ENCODE results near the gene SLC66A1. TPM values are rescaled to one million over a fixed set of nuclear protein-coding genes. Genes with fewer than 3 reads are reported as not detected.

Gene SLC66A1
- total and polyA plus RNA-seq, 5 experiments from 2014 or later: 3.1 to 6.4 (median 4.3) TPM

DNA sequence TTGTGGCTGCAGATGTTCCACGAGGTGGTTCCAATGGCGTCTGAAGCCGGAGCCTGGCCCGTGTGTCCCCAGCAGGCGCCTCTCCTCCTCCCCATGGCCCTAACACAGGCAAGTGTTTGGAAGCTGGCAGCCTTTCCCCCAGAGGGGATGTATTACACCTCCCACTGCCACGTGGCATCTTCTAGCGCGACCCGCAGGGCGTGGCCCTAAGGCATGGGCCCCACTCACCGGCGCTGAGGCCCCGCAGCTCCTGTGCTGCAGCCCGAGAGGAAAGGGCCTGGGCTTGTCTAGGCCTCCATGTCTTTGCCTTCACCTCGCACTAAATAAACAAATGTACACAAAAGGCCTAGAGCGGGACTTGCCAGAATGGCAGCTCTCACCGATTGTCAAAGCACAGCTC is 37.9 kb downstream of the SLC66A1 start:
- Mint-ChIP-seq H3K4me1 (peaks cover 0 to 8% (median 1%) of the 10 kb centered on the region in 4 donors), H3K9me3 (peaks cover 0 to 2% (median 0%) of the 10 kb centered on the region in 9 donors), H3K27ac (peak overlapping the region in 4 of 10 donors; percentile 40 to 74 (median 70)), H3K27me3 (no peaks in the 10 kb centered on the region), H3K36me3 (peaks cover 0 to 67% (median 13%) of the 10 kb centered on the region in 3 donors), H3K4me3 (peak overlapping the region in 1 of 10 donors; percentile 36)
- DNase-seq (no peak), ATAC-seq (no peak)
- POLR2A ChIA-PET: no interaction called here

- peak overlapping the region in 4 of 10 donors; percentile 53 to 74 (median 70) for H3K27ac Mint-ChIP-seq
- POLR2A ChIA-PET: no interaction called here
- H3K27me3 Mint-ChIP-seq: no peaks in the 10 kb centered on the region
- no peak for DNase-seq
- H3K9me3 Mint-ChIP-seq: peaks cover 0 to 2% (median 0%) of the 10 kb centered on the region in 9 donors
- ATAC-seq: no peak
- H3K4me1 Mint-ChIP-seq: peaks cover 0 to 8% (median 1%) of the 10 kb centered on the region in 4 donors
- H3K36me3 Mint-ChIP-seq: peaks cover 0 to 69% (median 17%) of the 10 kb centered on the region in 3 donors
- H3K4me3 Mint-ChIP-seq: peak overlapping the region in 1 of 10 donors; percentile 36
These were observed 38.4 kb downstream of the SLC66A1 start for GRCh38 chr1:19350566-19350965.

DNA sequence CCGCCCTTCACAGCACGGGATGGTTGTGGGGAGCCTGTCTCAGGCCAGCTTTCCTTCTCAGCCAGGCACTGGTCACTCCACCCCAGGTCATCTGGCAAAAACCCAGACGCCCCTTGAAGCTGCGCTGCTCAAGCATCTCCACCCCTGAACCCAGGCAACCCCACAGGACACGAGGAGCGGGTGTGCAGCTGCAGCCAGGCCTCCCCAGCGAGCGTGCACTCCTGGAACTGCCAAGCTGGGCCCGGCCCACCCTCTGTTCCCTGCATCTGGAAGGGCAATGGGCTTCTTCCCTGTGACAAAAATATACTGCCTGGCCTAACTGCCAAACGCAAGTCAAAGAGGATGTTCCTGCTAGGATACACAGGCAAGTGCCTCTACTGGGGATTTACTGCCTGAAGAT is 39.7 kb downstream of the SLC66A1 start:
- Mint-ChIP-seq H3K36me3 (peaks cover 0 to 71% (median 25%) of the 10 kb centered on the region in 3 donors), H3K27ac (peak overlapping the region in 2 of 10 donors; percentile 52 to 62), H3K4me1 (peaks cover 0 to 7% (median 1%) of the 10 kb centered on the region in 4 donors), H3K27me3 (no peaks in the 10 kb centered on the region), H3K4me3 (no peak overlapping the region), H3K9me3 (peaks cover 0 to 2% (median 0%) of the 10 kb centered on the region in 9 donors)
- DNase-seq (no peak), ATAC-seq (no peak)
- POLR2A ChIA-PET: no interaction called here

- no peak overlapping the region for H3K4me3 Mint-ChIP-seq
- ATAC-seq: no peak
These were observed 40.7 kb downstream of the SLC66A1 start for GRCh38 chr1:19352839-19353238.

GRCh38 chr1:19353596-19353995 is 41.5 kb downstream of the SLC66A1 start:
- H3K27me3 Mint-ChIP-seq: no peaks in the 10 kb centered on the region
- ATAC-seq (no peak), DNase-seq (no peak)
- POLR2A ChIA-PET: no interaction called here
- H3K4me1 Mint-ChIP-seq: peaks cover 0 to 6% (median 1%) of the 10 kb centered on the region in 4 donors
- H3K27ac Mint-ChIP-seq: peak overlapping the region in 5 of 10 donors; percentile 14 to 80 (median 65)
- no peak overlapping the region for H3K4me3 Mint-ChIP-seq
- H3K36me3 Mint-ChIP-seq: peaks cover 0 to 82% (median 25%) of the 10 kb centered on the region in 3 donors
- peaks cover 0 to 2% (median 0%) of the 10 kb centered on the region in 9 donors for H3K9me3 Mint-ChIP-seq

More at GRCh38 chr1:19352839-19353238, 40.7 kb downstream of the SLC66A1 start:
- peaks cover 0 to 78% (median 25%) of the 10 kb centered on the region in 3 donors for H3K36me3 Mint-ChIP-seq
- peaks cover 0 to 3% (median 1%) of the 10 kb centered on the region in 4 donors for H3K4me1 Mint-ChIP-seq
- H3K27me3 Mint-ChIP-seq: no peaks in the 10 kb centered on the region
- no peak for DNase-seq
- POLR2A ChIA-PET: no interaction called here
- peak overlapping the region in 1 of 10 donors; percentile 80 for H3K27ac Mint-ChIP-seq
- peaks cover 0 to 2% (median 0%) of the 10 kb centered on the region in 9 donors for H3K9me3 Mint-ChIP-seq

DNA sequence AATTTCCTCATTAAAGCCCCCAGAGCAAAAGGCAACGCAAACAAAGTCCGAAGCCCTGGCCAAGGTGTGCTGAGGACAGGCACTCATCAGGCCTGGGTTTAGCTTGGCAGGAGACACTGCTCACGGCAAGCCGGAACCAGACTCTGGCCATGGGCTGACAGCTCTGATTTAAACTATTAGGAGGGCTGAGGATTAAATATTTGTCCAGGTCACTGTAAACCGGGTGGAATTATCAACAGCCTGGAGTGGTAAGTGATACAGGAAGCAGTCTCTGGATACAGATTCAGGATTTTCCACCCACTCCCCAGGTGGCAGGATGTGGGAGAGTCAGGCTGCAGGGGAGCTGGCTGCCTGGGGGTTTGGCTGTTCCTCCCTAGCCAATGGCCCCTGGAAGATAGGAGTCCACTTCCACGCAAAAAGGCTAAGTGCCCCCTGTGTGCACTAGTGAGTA is 42.4 kb downstream of the SLC66A1 start:
- POLR2A ChIA-PET: no interaction called here
- peaks cover 0 to 13% (median 5%) of the 10 kb centered on the region in 4 donors for H3K4me1 Mint-ChIP-seq
- H3K4me3 Mint-ChIP-seq: no peak overlapping the region
- ATAC-seq: no peak
- peaks cover 0 to 2% (median 0%) of the 10 kb centered on the region in 9 donors for H3K9me3 Mint-ChIP-seq
- H3K27me3 Mint-ChIP-seq: no peaks in the 10 kb centered on the region
- H3K36me3 Mint-ChIP-seq: peaks cover 0 to 74% (median 25%) of the 10 kb centered on the region in 3 donors
- DNase-seq: no peak
- peak overlapping the region in 1 of 10 donors; percentile 62 for H3K27ac Mint-ChIP-seq

DNA sequence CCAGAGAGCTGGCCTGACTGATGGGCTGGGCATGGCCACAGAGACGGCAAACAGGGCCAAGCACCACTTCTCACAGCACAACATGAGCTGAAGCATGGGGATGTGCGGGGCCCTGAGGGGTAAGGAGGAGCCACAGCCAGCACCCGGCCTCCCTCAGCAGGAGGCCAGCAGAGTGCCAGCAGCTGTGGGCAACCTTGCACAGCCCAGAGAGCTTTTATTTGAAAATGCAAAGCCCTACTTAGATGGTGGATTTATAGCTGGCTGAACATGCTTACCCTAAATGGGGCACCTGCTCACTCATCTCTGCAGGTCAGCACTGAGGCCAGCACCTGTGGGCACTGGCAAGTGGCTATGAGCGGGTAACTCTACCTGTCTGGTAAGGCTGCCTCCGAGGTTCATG is 44.1 kb downstream of the SLC66A1 start:
- POLR2A ChIA-PET: no interaction called here
- H3K4me3 Mint-ChIP-seq: no peak overlapping the region
- no peak for DNase-seq
- no peaks in the 10 kb centered on the region for H3K27me3 Mint-ChIP-seq
- H3K36me3 Mint-ChIP-seq: peaks cover 0 to 64% (median 20%) of the 10 kb centered on the region in 3 donors
- peak overlapping the region in 2 of 10 donors; percentile 53 to 67 for H3K27ac Mint-ChIP-seq
- no peak for ATAC-seq
- H3K9me3 Mint-ChIP-seq: peaks cover 0 to 2% (median 0%) of the 10 kb centered on the region in 9 donors
- peaks cover 9 to 30% (median 22%) of the 10 kb centered on the region in 4 donors for H3K4me1 Mint-ChIP-seq

DNA sequence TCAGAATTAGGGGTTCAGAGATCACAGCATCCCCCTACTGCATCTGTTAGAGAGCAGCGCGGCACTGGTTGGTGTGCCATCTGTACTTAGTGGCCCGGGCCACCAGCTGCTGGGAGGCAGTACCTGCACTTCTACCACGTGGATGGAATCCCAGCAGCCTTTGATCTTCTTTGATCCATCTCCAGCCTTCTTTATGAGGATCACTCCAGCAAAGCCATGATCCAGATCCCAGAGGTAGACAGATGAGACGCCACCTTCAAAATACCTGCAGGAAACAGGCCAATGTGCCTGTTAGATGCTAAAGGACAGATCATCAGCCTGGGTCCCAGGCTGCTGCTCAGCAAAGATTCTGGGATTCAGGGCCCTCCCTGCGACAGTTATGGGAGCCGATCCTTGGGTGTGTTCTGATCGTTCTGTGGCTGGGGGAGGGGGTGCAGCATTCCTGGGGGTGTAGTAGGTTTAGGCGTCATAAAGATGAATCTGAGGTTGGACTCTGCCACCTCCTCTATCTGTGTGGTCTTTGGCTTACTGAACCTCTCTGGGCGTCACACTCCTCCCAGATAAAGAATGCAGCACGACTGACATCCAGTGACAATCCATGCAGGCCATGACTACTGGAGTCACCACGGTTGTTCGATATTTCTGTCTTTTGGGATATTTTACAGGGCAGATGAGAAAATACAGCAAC is 45.3 kb downstream of the SLC66A1 start:
- Mint-ChIP-seq H3K9me3 (peaks cover 0 to 2% (median 0%) of the 10 kb centered on the region in 9 donors), H3K4me3 (no peak overlapping the region), H3K36me3 (peaks cover 0 to 55% (median 20%) of the 10 kb centered on the region in 3 donors), H3K4me1 (peaks cover 11 to 41% (median 28%) of the 10 kb centered on the region in 4 donors), H3K27me3 (no peaks in the 10 kb centered on the region), H3K27ac (peak overlapping the region in 4 of 10 donors; percentile 20 to 59 (median 35))
- ATAC-seq (no peak), DNase-seq (no peak)
- POLR2A ChIA-PET: no interaction called here

- H3K36me3 Mint-ChIP-seq: peaks cover 0 to 55% (median 18%) of the 10 kb centered on the region in 3 donors
- peak overlapping the region in 5 of 10 donors; percentile 25 to 83 (median 52) for H3K27ac Mint-ChIP-seq
- peaks cover 14 to 51% (median 35%) of the 10 kb centered on the region in 4 donors for H3K4me1 Mint-ChIP-seq
- H3K27me3 Mint-ChIP-seq: no peaks in the 10 kb centered on the region
- no peaks in the 10 kb centered on the region for H3K9me3 Mint-ChIP-seq
- no peak for DNase-seq
- POLR2A ChIA-PET: interaction anchor here (0.7 kb wide), 1 partner anchor 29 kb away, joined by 4 read pairs; no protein-coding TSS in a partner anchor
- ATAC-seq: no peak
- H3K4me3 Mint-ChIP-seq: peak overlapping the region in 1 of 10 donors; percentile 4
These were observed 46.6 kb downstream of the SLC66A1 start for GRCh38 chr1:19358710-19359109.

GRCh38 chr1:19359357-19359756 is 47.2 kb downstream of the SLC66A1 start:
- Mint-ChIP-seq H3K36me3 (peaks cover 0 to 50% (median 14%) of the 10 kb centered on the region in 3 donors), H3K4me1 (peaks cover 15 to 56% (median 37%) of the 10 kb centered on the region in 4 donors), H3K27ac (peak overlapping the region in 6 of 10 donors; percentile 61 to 83 (median 78)), H3K27me3 (no peaks in the 10 kb centered on the region), H3K9me3 (no peaks in the 10 kb centered on the region), H3K4me3 (peak overlapping the region in 6 of 10 donors; percentile 12 to 70 (median 53))
- POLR2A ChIA-PET: no interaction called here
- no peak for DNase-seq
- ATAC-seq: peak; percentile 31 to 38

- peaks cover 0 to 50% (median 12%) of the 10 kb centered on the region in 3 donors for H3K36me3 Mint-ChIP-seq
- DNase-seq: no peak
These were observed 47.9 kb downstream of the SLC66A1 start for GRCh38 chr1:19360016-19360415.

DNA sequence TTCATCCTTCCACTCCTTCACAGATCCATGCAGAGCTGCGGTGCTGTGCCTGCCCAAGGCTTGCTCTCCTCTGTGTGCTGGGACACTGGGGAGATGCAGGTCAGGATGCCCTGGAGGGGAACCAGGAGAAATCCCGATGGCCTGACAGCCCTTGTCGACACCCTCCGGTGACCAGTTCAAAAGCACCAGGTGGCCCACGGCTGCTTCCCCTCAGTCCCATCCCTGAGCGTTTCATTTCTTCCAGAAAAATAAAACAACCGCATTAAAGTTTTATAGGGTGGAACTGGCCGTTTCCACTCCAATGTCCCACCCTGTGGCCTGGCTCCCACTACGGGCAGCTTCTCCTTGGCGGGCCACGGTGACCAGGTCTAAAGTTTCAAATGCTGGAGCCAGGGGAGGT is 48.3 kb downstream of the SLC66A1 start:
- Mint-ChIP-seq H3K4me1 (peaks cover 24 to 65% (median 41%) of the 10 kb centered on the region in 4 donors), H3K9me3 (no peaks in the 10 kb centered on the region), H3K27ac (peak overlapping the region in 9 of 10 donors; percentile 59 to 83 (median 72)), H3K4me3 (peak overlapping the region in 8 of 10 donors; percentile 24 to 70 (median 50)), H3K27me3 (no peaks in the 10 kb centered on the region), H3K36me3 (peaks cover 0 to 50% (median 9%) of the 10 kb centered on the region in 3 donors)
- POLR2A ChIA-PET: no interaction called here
- no peak for DNase-seq
- ATAC-seq: peak; percentile 14 to 17

More at GRCh38 chr1:19360016-19360415, 47.9 kb downstream of the SLC66A1 start:
- Mint-ChIP-seq H3K27me3 (no peaks in the 10 kb centered on the region), H3K27ac (peak overlapping the region; percentile 59 to 90 (median 78)), H3K4me1 (peaks cover 20 to 61% (median 40%) of the 10 kb centered on the region in 4 donors), H3K9me3 (no peaks in the 10 kb centered on the region), H3K4me3 (peak overlapping the region; percentile 3 to 70 (median 38))
- POLR2A ChIA-PET: no interaction called here
- peak; percentile 49 for ATAC-seq
